Left forelimb (tissue), 1 donor: ENCODE measurements around the gene PNPLA8.
"Not testable (repeated sequence)": the region's sequence is repeated elsewhere in the genome, so short reads cannot be mapped to it uniquely, and the experiment has no call there.

Experiments used
- DNase-seq: peaks from one replicate; pipeline ENCODE4 v3.0.0-alpha.2; 2018; ENCODE audit warnings: low spot score

Gene PNPLA8

GRCh38 chr7:108468246-108468645 lies 57.7 kb downstream of the PNPLA8 start:
- no peak for DNase-seq

GRCh38 chr7:108467391-108467790 lies 58.5 kb downstream of the PNPLA8 start:
- DNase-seq, result no peak

GRCh38 chr7:108466322-108466721 lies 59.6 kb downstream of the PNPLA8 start:
- DNase-seq, result not testable (repeated sequence)

DNA sequence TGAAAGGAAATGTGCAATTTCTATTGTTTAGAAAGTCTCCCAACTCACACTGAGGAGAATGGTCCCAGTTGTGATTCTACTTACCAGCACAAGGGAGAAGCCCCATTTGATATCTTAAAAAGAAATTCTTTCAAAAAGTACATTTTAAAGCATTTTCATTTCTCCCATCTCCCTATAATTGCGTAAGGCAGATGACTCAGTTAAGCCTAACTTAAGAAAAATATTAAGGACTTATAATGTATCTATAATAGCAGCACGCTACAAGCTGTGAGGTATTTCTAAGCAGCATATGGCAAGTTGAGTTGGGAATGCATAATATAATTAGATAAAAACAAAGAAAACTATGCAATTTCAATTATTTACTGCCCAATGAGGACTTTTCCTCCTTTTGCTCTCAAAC lies 61.2 kb downstream of the PNPLA8 start:
- DNase-seq, result no peak

DNA sequence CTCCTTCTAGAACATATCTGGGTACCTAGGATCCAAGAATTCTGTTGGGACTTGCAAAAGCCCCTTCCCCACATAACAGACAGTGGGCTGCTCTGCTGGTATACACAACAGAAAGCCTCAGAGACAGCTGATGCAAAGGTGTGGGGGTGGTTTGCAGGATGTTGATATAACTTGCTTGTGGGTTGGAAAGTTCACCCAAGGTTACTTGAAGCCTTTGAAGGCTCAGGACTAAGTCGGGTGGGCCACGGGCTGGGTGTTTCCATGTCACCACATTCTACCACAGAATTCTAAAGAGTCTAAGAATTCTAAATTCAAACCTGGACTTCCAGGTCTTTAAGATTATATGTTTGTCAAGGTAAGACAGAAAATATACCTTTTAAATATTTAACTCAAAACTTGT lies 62.3 kb downstream of the PNPLA8 start:
- DNase-seq, result no peak

- no peak for DNase-seq
Measured at GRCh38 chr7:108461840-108462239, 64.1 kb downstream of the PNPLA8 start.

GRCh38 chr7:108460964-108461363 lies 65.0 kb downstream of the PNPLA8 start:
- DNase-seq, result no peak

- DNase-seq, result no peak
Measured at GRCh38 chr7:108459922-108460551, 65.9 kb downstream of the PNPLA8 start.

- DNase-seq, result no peak
Measured at GRCh38 chr7:108457871-108458270, 68.1 kb downstream of the PNPLA8 start.

- DNase-seq, result no peak
Measured at GRCh38 chr7:108456845-108457540, 68.9 kb downstream of the PNPLA8 start.

GRCh38 chr7:108455998-108456677 lies 69.8 kb downstream of the PNPLA8 start, which contains the start of gene NRCAM:
Gene NRCAM (minus strand): TSS chr7:108456436. CDS start chr7:108240064, 216,372 bp downstream.
- DNase-seq, result peak; percentile 76

DNA sequence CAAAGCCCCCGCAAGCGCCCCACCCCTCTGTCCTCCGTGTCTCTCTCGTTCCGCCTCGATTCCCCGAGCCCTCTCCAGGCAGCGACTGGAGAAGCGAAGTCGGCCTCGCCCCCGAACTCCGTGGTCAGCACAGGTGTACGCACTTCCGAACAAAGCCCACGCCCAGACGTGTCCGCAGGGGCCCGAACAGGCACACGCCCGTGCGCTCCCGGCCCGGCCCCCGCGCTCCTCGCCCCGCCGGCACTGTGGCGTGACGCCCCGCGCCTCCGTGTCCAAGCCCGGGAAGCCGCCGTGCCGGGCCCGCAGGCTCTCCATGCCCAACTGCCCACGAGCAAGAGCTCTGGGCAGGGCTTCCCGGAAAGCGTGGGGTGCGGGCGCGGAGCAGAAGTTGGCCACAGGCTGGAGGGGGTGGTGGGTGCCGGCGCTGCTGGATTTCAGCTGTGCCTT lies 70.4 kb downstream of the PNPLA8 start:
- DNase-seq, result peak; percentile 68

DNA sequence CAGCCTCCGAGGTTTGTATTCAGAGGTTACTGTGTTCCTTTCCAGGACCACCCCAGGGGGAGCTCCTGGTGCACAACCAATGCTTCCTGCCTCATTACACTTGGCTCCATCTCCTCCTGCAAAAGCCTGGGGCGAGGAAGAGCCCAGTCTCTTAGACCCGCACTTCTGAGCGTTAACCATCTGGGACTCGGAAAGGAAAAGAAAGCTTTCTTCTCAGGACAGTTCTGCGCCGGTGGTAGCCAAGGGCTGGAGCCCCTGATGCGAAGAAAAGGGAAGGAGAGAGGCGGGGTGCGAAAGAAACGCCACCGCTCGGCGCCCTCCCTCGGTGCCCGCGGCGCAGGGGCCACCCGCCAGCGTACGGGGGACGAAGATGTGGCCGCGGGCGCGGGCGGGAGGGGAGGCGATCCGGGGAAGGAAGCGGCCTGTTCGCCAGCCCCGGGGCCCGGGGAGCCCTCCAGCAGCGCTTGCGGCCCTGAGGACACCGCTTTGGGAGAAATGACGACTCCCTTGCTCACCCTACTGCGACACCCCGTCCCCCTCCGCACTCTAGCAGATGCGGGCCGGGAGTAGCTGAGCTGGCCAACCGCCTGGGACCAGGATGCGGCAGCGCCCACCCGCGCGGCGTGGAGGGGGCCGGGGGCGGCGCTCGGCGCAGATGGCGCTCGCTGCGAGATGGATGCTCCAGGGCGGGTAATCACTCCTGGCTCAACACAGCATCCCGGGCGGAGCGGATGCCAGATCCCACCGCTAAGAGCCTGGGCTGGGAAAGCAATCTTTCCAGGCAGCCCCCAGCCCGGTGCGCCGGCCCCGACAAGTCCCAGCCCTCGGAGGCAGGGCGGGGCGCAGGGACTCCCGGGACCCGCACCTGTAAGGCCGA lies 71.0 kb downstream of the PNPLA8 start:
- DNase-seq, result no peak

GRCh38 chr7:108454317-108454673 lies 71.6 kb downstream of the PNPLA8 start:
- no peak for DNase-seq

DNA sequence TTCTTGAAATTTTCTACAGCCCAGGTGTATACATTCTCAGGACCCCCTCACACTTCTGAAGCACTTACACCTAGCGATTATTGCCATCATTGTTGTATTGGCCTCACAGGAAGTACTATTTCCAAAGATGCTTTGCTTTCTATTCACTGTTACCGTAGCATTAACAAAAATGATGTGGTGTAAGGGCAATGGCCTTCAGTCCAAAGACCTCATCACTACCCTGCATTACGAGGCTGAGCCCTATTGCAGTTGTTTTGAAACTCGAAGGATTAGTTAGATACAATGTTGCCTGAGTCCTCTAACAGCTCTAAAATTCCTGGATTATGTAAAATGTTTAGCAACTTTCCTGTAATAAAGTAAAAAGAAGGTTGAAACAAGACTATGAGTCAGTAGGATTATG lies 72.6 kb downstream of the PNPLA8 start:
- no peak for DNase-seq

GRCh38 chr7:108452707-108453106 lies 73.2 kb downstream of the PNPLA8 start:
- no peak for DNase-seq

DNA sequence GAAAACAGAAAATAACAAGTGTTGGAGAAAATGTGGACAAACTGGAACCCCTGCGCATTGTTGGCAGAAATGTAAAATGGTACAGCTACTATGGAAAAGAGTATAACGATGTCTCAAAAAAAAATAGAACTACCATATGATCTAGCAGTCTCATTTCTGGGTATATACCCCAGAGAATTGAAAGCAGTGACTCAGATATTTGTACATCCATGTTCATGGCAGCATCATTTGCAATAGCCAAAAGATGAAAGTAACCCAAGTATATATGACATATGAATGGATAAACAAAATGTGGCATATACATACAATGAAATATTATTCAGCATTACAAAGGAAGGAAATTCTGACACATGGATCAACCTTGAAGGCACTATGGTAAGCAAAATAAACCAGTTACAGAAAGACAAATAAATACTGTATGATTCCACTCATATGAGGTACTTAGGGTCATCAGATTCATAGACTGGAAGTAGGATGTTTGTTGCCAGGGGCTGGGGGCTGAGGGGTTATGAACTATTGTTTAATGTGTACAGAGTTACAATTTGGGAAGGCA lies 74.6 kb downstream of the PNPLA8 start:
- DNase-seq, result no peak

DNA sequence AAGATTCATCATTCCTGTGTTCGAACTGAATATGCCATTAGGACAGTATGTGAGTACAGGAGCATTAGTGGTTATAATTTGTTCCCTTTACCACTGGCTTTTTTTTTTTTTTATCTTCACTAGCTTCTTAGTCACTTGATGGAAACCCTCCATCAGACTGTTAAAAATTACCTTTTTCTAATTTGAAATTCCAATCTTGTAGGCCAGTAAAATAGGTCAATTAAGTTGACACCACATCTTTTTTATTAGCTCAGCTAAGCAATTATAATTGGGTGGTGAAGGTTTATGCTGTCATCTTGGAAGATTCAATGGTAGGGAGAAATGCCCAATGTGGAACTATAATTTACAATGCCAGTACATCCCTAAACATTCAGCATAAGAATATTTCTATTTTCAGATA lies 75.8 kb downstream of the PNPLA8 start:
- no peak for DNase-seq

DNA sequence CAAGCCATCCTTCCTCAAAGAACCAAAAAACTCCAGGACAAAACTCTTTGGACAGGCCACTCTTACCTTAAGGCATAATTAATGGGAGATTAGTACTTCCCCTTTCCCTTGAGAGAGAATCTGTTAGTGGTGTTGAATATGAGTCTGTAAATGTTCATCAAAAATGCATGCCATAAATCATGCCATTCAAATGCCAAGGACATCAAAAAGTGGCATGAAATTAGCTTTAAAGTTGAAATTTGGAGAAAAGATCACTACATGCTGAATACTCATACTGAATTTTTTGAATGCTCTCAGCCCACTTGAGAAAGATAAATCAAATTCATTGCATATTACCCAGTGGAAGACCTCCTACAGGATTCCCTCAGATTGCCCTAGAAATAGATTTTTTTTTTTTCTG lies 76.4 kb downstream of the PNPLA8 start:
- no peak for DNase-seq

DNA sequence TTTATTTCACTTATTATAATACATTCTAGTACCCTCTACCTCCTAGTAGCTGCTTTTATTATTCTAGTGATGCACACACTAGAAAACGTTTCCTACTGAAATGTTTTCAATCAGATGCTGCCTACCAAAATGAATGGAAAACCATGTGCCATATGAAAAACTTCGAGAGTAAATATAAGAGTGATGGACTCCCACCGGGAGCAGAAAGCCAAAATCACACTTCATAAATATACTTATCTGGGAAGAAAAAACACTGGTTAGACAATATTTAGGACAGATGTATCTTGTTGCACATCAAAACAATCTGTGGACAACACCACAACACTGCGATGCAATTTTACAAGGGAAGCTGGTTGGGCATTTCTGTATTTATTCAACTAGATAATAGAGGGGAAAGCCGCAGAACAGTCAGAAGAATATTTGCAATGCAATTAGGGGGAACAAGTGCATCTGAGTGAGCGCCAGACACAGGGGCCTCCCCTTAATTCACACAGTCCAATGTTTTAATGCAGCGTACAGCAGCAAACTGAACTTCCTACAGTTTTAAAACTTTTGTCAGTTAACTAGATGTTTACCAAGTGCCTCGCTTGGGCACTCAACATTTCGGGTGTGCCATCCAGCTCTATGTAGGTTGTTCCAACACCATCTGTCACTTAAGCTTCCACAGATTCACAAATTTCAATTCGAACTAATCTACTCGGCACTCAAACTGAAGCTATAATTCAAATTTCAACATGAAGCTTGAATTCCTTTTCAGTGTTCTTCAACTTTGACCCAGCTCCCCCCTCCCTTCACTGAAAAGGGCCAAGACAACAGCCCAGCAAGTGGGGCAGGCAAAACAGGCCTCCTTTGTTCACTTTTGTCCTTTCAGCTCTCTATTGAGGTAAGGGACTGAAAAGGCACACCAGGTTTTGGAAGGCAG lies 77.1 kb downstream of the PNPLA8 start:
- DNase-seq, result no peak

DNA sequence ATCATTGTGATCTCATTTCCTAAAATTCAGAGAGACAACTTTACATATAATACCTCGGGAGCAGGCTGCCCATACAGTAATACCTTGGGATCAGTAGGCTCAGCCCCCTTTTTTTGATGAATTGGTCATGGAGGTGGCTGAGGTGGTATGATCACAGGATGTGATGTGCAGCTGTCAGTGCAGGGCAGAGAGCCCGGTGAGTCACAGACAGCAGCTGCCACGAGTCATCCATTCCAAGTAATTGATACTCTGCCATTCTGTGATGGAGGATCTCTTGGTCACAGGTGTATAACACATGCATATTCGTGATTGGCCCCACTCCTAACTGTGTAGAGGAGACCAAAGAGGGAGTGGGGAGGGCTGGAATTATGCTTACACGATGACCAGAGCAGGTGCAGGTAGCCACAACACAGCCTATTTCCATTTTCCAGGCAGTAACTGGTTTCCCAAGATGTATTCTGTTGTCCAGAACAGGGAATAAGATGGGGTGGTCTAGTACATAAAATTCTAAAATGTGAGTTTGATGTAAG lies 83.8 kb downstream of the PNPLA8 start:
- DNase-seq, result no peak
